OCI-LY1 (cell line): Measurements from ENCODE around the gene MAST3.

Experiments used
- H2AFZ ChIP-seq: fragments of 200-600 bp; sonication (generic), shearing (Covaris generic); 2 replicates; pipeline ENCODE4 v1.6.0; 2014; ENCODE audit warnings: antibody characterized with exemption, mild to moderate bottlenecking, low read length
- H3F3A ChIP-seq: fragments of 200-600 bp; sonication (generic), shearing (Covaris generic); 2 replicates; pipeline ENCODE4 v1.6.0; 2014; ENCODE audit warnings: mild to moderate bottlenecking, antibody characterized with exemption, low read length, moderate library complexity; ENCODE audit not compliant: insufficient read depth
- H3K27ac ChIP-seq: fragments of 200-600 bp; sonication (generic); 2 replicates; pipeline ENCODE4 v1.5.1; 2014; ENCODE audit warnings: low read length, mixed run types, mild to moderate bottlenecking, low read depth; ENCODE audit not compliant: poor library complexity, severe bottlenecking
- H3K27me3 ChIP-seq: fragments of 200-600 bp; sonication (generic); 2 replicates; pipeline ENCODE4 v1.6.0; 2014; ENCODE audit warnings: antibody characterized with exemption, mild to moderate bottlenecking, low read length, moderate library complexity; ENCODE audit not compliant: insufficient read depth
- H3K36me3 ChIP-seq: fragments of 200-600 bp; sonication (generic); 2 replicates; pipeline ENCODE4 v1.6.1; 2014; ENCODE audit warnings: mild to moderate bottlenecking, antibody characterized with exemption, low read length, moderate library complexity, mixed read lengths; ENCODE audit not compliant: insufficient read depth
- H3K4me1 ChIP-seq: fragments of 200-600 bp; sonication (generic); 2 replicates; pipeline ENCODE4 v1.5.1; 2014; ENCODE audit warnings: mild to moderate bottlenecking, low read length, moderate library complexity; ENCODE audit not compliant: insufficient read depth, severe bottlenecking
- H3K4me2 ChIP-seq: fragments of 200-600 bp; sonication (generic), shearing (Covaris generic); 2 replicates; pipeline ENCODE4 v1.6.1; 2014; ENCODE audit warnings: low read length
- H3K4me3 ChIP-seq: fragments of 200-600 bp; sonication (generic); 2 replicates; pipeline ENCODE4 v1.5.1; 2014; ENCODE audit warnings: low read length, low read depth, mild to moderate bottlenecking, mixed read lengths; ENCODE audit not compliant: poor library complexity, severe bottlenecking
- H3K79me2 ChIP-seq: fragments of 200-600 bp; shearing (Covaris generic); 2 replicates; pipeline ENCODE4 v1.6.1; 2016; ENCODE audit warnings: mixed run types, low read length, mixed read lengths; ENCODE audit not compliant: insufficient read depth
- H3K9ac ChIP-seq: fragments of 200-600 bp; sonication (generic), shearing (Covaris generic); 2 replicates; pipeline ENCODE4 v1.6.1; 2014; ENCODE audit warnings: mild to moderate bottlenecking, low read length, mixed read lengths
- H3K9me2 ChIP-seq: fragments of 200-600 bp; sonication (generic), shearing (Covaris generic); 2 replicates; pipeline ENCODE4 v1.6.1; 2014; ENCODE audit warnings: low read depth, mild to moderate bottlenecking, low read length, mixed read lengths
- H3K9me3 ChIP-seq: fragments of 200-600 bp; shearing (Covaris generic); 2 replicates; pipeline ENCODE4 v1.6.1; 2014; ENCODE audit warnings: low read length, mixed read lengths
- H4K20me1 ChIP-seq: fragments of 200-600 bp; sonication (generic), shearing (Covaris generic); 2 replicates; pipeline ENCODE4 v1.6.0; 2016; ENCODE audit warnings: mild to moderate bottlenecking, low read length; ENCODE audit not compliant: insufficient read depth
- CTCF ChIP-seq: fragments of 200-600 bp; sonication (generic), shearing (Covaris generic); IDR thresholded peaks from 2 replicates; pipeline ENCODE4 v1.5.1; 2017; ENCODE audit warnings: mild to moderate bottlenecking, antibody characterized with exemption, low read length, moderate library complexity, mixed read lengths
- EZH2 ChIP-seq: fragments of 200-600 bp; sonication (generic), shearing (Covaris generic); IDR thresholded peaks from 2 replicates; pipeline ENCODE4 v1.8.0; 2017; ENCODE audit warnings: borderline replicate concordance, mixed run types, mild to moderate bottlenecking, antibody characterized with exemption, low read length, moderate library complexity, mixed read lengths

MAST3 gene

GRCh38 chr19:18155095-18156087 lies 57.8 kb downstream of the MAST3 start:
- no peak overlapping the region for H3K27ac ChIP-seq
- H3K4me3 ChIP-seq: no peak overlapping the region
- H2AFZ ChIP-seq: no peak overlapping the region
- H3K4me1 ChIP-seq: peaks cover 49% of the 10 kb centered on the region
- H3K9me2 ChIP-seq: no peaks in the 10 kb centered on the region
- H3K27me3 ChIP-seq: no peaks in the 10 kb centered on the region
- no peaks in the 10 kb centered on the region for H4K20me1 ChIP-seq
- no peaks in the 10 kb centered on the region for H3F3A ChIP-seq
- H3K36me3 ChIP-seq: peaks cover 16% of the 10 kb centered on the region; the same call in 1 of the 2 replicates
- TF ChIP-seq EZH2 (no peak), CTCF (no peak)
- H3K9ac ChIP-seq: no peak overlapping the region
- no peaks in the 10 kb centered on the region for H3K79me2 ChIP-seq
- H3K4me2 ChIP-seq: no peak overlapping the region
- H3K9me3 ChIP-seq: no peaks in the 10 kb centered on the region

- TF ChIP-seq CTCF (no peak), EZH2 (no peak)
- Histone ChIP-seq H3K27ac (no peak overlapping the region), H4K20me1 (no peaks in the 10 kb centered on the region), H3F3A (no peaks in the 10 kb centered on the region), H2AFZ (no peak overlapping the region), H3K27me3 (no peaks in the 10 kb centered on the region), H3K4me3 (no peak overlapping the region), H3K79me2 (no peaks in the 10 kb centered on the region), H3K4me2 (no peak overlapping the region), H3K4me1 (peaks cover 52% of the 10 kb centered on the region), H3K36me3 (peaks cover 10% of the 10 kb centered on the region; the same call in 1 of the 2 replicates), H3K9ac (no peak overlapping the region), H3K9me2 (no peaks in the 10 kb centered on the region), H3K9me3 (no peaks in the 10 kb centered on the region)
Observed at GRCh38 chr19:18156268-18156667, 58.7 kb downstream of the MAST3 start.

- no peak overlapping the region; the same call in 1 of the 2 replicates for H3K9ac ChIP-seq
- H3K4me1 ChIP-seq: peaks cover 51% of the 10 kb centered on the region
- H2AFZ ChIP-seq: no peak overlapping the region
- peak overlapping the region; percentile 14; the same call in 1 of the 2 replicates for H3K4me2 ChIP-seq
- H3K79me2 ChIP-seq: no peaks in the 10 kb centered on the region
- no peaks in the 10 kb centered on the region for H3K9me3 ChIP-seq
- no peak overlapping the region for H3K4me3 ChIP-seq
- peaks cover 13% of the 10 kb centered on the region; the same call in 1 of the 2 replicates for H3K36me3 ChIP-seq
- H4K20me1 ChIP-seq: no peaks in the 10 kb centered on the region
- no peak for TF ChIP-seq CTCF
- no peak for TF ChIP-seq EZH2
- H3K27ac ChIP-seq: peak overlapping the region; percentile 65
- no peaks in the 10 kb centered on the region for H3K9me2 ChIP-seq
- no peaks in the 10 kb centered on the region for H3K27me3 ChIP-seq
- no peaks in the 10 kb centered on the region for H3F3A ChIP-seq
Observed at GRCh38 chr19:18156841-18157464, 59.4 kb downstream of the MAST3 start.
